ENCODE data around the gene LBX2.

- TF ChIP-seq CTCF (conservative IDR thresholded peaks at IDR 0.05 in 1 of 2, IDR thresholded peaks at IDR 0.05 in 1 of 2; ENCODE audit: low read depth in 1 of 2, low read length in 2 of 2) (no peak), EZH2 (IDR thresholded peaks at IDR 0.05; ENCODE audit: low read length, missing control alignments) (no peak)
Measured at GRCh38 chr2:74491648-74492544, 7.5 kb downstream of the LBX2 start.
